Measurements from ENCODE around the gene LRRC18.

DNA sequence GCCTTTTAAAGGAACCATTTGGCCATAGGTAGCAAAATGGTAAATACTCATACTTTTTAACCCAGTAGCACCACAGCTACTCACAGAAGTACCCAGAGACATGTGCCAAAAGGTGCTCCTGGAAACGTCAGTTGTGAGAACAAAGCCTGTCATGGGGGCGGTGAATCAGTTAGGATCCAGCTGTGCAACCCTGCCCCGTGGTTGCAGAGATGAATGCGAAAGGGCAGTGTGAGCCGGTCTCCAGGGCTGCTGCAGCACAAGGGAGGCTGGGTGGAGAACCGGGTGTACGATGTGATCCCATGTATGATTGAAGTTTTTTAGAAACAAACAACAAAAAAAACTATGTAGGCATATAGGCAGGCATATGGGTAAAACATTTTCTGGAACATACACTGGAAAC lies 1.3 kb upstream of the LRRC18 start:
- TF ChIP-seq, protein P1, sequence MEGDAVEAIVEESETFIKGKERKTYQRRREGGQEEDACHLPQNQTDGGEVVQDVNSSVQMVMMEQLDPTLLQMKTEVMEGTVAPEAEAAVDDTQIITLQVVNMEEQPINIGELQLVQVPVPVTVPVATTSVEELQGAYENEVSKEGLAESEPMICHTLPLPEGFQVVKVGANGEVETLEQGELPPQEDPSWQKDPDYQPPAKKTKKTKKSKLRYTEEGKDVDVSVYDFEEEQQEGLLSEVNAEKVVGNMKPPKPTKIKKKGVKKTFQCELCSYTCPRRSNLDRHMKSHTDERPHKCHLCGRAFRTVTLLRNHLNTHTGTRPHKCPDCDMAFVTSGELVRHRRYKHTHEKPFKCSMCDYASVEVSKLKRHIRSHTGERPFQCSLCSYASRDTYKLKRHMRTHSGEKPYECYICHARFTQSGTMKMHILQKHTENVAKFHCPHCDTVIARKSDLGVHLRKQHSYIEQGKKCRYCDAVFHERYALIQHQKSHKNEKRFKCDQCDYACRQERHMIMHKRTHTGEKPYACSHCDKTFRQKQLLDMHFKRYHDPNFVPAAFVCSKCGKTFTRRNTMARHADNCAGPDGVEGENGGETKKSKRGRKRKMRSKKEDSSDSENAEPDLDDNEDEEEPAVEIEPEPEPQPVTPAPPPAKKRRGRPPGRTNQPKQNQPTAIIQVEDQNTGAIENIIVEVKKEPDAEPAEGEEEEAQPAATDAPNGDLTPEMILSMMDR (IDR thresholded peaks at IDR 0.05), result no peak
- TF ChIP-seq EZH2 (IDR thresholded peaks at IDR 0.05; ENCODE audit: borderline replicate concordance, insufficient read depth, low read depth, low read length, poor library complexity, severe bottlenecking), result no peak
